ENCODE data around the gene ARMH3.

ARMH3 gene

DNA sequence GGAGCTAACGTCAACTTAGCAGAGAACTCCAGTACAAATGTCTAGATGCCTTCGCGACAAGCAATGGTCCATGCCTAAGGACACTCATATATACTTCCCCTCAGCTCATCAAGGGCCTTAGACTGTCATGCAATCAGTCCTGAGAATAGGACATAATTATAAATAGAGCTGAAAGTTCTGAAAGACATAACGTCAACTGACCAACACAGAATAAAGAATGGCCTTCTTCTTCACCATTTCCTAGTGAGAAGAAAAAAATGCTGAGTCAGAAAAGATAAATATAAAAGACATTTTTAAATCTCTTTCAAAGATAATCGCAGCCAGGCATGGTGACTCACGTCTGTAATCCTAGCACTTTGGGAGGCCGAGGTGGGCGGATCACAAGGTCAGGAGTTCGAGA lies 83.2 kb downstream of the ARMH3 start:
- Histone ChIP-seq H3K4me3 (replicated peaks; ENCODE audit: low read depth, low read length) (peak overlapping the region; percentile 15), H3K36me3 (ENCODE audit: control insufficient read depth, insufficient read depth, low read length) (no peaks in the 10 kb centered on the region; the same call in 1 of the 2 replicates), H3K27me3 (replicated peaks; ENCODE audit: control insufficient read depth, insufficient read depth, low read length) (no peaks in the 10 kb centered on the region)
- TF ChIP-seq, protein P1, sequence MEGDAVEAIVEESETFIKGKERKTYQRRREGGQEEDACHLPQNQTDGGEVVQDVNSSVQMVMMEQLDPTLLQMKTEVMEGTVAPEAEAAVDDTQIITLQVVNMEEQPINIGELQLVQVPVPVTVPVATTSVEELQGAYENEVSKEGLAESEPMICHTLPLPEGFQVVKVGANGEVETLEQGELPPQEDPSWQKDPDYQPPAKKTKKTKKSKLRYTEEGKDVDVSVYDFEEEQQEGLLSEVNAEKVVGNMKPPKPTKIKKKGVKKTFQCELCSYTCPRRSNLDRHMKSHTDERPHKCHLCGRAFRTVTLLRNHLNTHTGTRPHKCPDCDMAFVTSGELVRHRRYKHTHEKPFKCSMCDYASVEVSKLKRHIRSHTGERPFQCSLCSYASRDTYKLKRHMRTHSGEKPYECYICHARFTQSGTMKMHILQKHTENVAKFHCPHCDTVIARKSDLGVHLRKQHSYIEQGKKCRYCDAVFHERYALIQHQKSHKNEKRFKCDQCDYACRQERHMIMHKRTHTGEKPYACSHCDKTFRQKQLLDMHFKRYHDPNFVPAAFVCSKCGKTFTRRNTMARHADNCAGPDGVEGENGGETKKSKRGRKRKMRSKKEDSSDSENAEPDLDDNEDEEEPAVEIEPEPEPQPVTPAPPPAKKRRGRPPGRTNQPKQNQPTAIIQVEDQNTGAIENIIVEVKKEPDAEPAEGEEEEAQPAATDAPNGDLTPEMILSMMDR (IDR thresholded peaks at IDR 0.05; ENCODE audit: insufficient read depth, low read length, poor library complexity, severe bottlenecking): no peak
- peak; percentile 32 for DNase-seq (ENCODE audit: extremely low read depth, insufficient read length)

DNA sequence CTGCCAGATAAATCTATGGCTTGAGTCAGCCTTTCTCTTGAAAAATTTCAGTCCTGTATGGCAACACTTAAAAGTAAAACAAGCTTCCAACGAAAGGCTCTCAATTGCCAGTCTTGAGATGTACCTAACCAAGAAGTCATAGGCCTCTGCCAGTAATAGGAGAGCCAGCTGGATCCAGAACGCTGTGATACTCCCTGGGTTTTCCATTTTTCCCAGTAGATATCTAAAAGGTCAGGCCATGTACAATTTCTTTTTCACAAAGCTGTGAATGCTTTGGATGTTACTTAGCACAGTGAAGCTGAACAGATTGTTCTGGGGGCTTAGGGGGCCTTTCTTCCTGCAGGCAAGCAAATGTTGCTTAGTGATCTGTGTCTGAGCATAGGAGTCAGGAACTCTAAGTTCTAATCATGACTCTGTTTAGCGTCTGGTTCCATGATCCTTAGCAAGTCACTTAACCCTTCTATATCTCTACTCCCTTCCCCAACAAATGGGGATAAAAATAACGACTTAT lies 86.5 kb downstream of the ARMH3 start:
- H3K36me3 ChIP-seq (ENCODE audit: control insufficient read depth, insufficient read depth, low read length): no peaks in the 10 kb centered on the region
- no peaks in the 10 kb centered on the region for H3K27me3 ChIP-seq (replicated peaks; ENCODE audit: control insufficient read depth, insufficient read depth, low read length)
- TF ChIP-seq, protein P1 (IDR thresholded peaks at IDR 0.05; ENCODE audit: insufficient read depth, low read length, poor library complexity, severe bottlenecking): no peak
- H3K4me3 ChIP-seq (replicated peaks; ENCODE audit: low read depth, low read length): no peak overlapping the region
- DNase-seq (ENCODE audit: extremely low read depth, insufficient read length): no peak

DNA sequence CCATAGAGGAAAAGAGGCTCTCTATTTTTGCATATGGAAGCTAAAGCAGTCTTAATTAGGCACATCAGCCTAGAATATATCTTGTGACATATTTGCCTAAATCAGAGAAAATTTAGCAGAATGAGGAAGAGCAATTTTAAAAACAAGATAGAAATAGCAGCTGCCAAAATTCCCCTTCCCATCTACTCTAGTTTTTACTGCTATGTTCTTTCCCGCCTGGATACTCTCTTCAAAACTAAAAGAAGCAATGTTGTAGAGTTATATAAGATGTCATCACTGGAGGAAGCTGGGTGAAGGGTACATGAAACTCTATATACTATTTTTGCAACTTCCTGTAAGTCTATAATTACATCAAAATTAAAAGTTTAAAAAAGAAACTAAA lies 87.0 kb downstream of the ARMH3 start:
- Histone ChIP-seq H3K27me3 (replicated peaks; ENCODE audit: control insufficient read depth, insufficient read depth, low read length) (no peaks in the 10 kb centered on the region), H3K36me3 (ENCODE audit: control insufficient read depth, insufficient read depth, low read length) (no peaks in the 10 kb centered on the region), H3K4me3 (replicated peaks; ENCODE audit: low read depth, low read length) (no peak overlapping the region)
- TF ChIP-seq, protein P1 (IDR thresholded peaks at IDR 0.05; ENCODE audit: insufficient read depth, low read length, poor library complexity, severe bottlenecking): no peak
- DNase-seq (ENCODE audit: extremely low read depth, insufficient read length): peak; percentile 68

DNA sequence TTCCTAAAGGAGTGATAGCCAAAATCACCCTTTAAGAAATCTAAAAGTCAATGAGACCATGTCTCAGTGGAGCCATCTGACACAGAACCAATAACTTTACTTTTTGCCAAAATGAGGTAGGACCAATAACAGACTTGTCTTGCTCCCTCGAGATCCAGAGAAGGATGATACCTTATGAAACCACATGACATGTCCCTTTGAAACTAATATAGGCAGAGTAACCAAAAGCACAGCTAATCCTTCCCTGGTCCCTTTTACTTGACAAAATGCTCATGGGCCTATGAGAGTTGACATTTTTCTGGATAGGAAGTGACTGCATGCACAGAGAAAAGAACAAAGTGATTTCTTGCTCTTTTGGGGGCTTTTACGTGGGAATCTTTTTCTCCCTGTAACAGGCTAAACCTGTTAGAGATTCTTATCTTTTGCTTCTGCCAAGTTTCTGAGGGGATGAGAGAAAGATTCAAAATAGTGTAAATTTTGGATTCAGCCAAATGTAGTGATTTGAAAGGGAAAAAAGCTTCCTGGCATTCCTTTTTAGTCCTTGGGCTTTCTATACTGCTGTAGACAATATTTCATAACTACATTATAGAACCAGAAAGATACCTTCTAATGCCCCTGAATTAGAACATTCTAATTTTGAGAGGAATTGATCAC lies 87.6 kb downstream of the ARMH3 start:
- Histone ChIP-seq H3K36me3 (ENCODE audit: control insufficient read depth, insufficient read depth, low read length) (no peaks in the 10 kb centered on the region), H3K27me3 (replicated peaks; ENCODE audit: control insufficient read depth, insufficient read depth, low read length) (no peaks in the 10 kb centered on the region), H3K4me3 (replicated peaks; ENCODE audit: low read depth, low read length) (no peak overlapping the region)
- TF ChIP-seq, protein P1 (IDR thresholded peaks at IDR 0.05; ENCODE audit: insufficient read depth, low read length, poor library complexity, severe bottlenecking): no peak
- no peak for DNase-seq (ENCODE audit: extremely low read depth, insufficient read length)

DNA sequence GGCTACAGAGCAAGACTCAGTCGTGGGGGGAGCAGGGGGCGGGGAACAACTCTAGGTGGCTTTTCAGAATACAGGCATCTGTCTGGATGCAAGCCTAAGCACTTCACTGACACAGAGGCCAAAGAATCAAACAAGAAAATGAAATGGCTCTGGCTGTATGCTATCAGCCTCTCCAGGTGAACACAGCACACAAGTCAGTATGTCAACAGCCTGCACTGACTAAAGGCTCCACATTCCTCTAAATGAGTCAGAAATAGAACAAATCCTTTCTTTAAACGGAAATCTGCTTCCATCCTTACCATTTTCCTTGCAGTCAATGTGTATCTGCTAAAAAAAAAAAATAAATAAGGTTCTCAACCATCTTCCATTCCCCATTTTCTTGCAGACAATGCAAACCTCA lies 88.3 kb downstream of the ARMH3 start:
- Histone ChIP-seq H3K4me3 (replicated peaks; ENCODE audit: low read depth, low read length) (no peak overlapping the region), H3K36me3 (ENCODE audit: control insufficient read depth, insufficient read depth, low read length) (no peaks in the 10 kb centered on the region), H3K27me3 (replicated peaks; ENCODE audit: control insufficient read depth, insufficient read depth, low read length) (no peaks in the 10 kb centered on the region)
- TF ChIP-seq, protein P1 (IDR thresholded peaks at IDR 0.05; ENCODE audit: insufficient read depth, low read length, poor library complexity, severe bottlenecking): no peak
- DNase-seq (ENCODE audit: extremely low read depth, insufficient read length): no peak
